Lower lobe of right lung (tissue), 2 donors: ENCODE data around the gene MYO1H. TPM values are rescaled to one million over a fixed set of nuclear protein-coding genes. Genes with fewer than 3 reads are reported as not detected.
"Not testable (repeated sequence)": the region's sequence is repeated elsewhere in the genome, so short reads cannot be mapped to it uniquely, and the experiment has no call there.

ENCODE experiments used
- ATAC-seq, 2 donors: fragments of 200-7000 bp; cut with Tn5 transposase; one replicate each; pipeline ENCODE4 v1.9.1; 2020 to 2022; ENCODE audit warnings: mild to moderate bottlenecking in 2 of 2, moderate library complexity in 2 of 2
- DNase-seq: peaks from one replicate; pipeline ENCODE4 v3.0.0-alpha.2; 2020
- H3K27ac ChIP-seq: fragments of 200-600 bp; one replicate; pipeline ENCODE4 v1.8.0; 2022
- H3K27me3 ChIP-seq: fragments of 200-600 bp; one replicate; pipeline ENCODE4 v1.8.0; 2022; ENCODE audit warnings: low read depth
- H3K36me3 ChIP-seq: fragments of 200-600 bp; one replicate; pipeline ENCODE4 v1.8.0; 2022; ENCODE audit warnings: mild to moderate bottlenecking
- H3K4me1 ChIP-seq: fragments of 200-600 bp; one replicate; pipeline ENCODE4 v1.8.0; 2022
- H3K4me3 ChIP-seq: fragments of 200-600 bp; one replicate; pipeline ENCODE4 v1.8.0; 2022; ENCODE audit warnings: mild to moderate bottlenecking
- H3K9me3 ChIP-seq: fragments of 200-600 bp; one replicate; pipeline ENCODE4 v1.8.0; 2022
- intact Hi-C: fragments of 100-400 bp; cut with DNase I; formaldehyde crosslinking; loops from one replicate; pipeline ENCODE4 v1.11.0; 2022
- total RNA-seq: library from RNA; stranded (reverse); fragmentation: NEBNext Ultra II Directional; extraction: Animal tissue kit (Norgen Biotek cat#: 25700); gene quantifications from one replicate; pipeline ENCODE4 v1.2.1, GENCODE V29; 2021
- TF ChIP-seq, protein P1 (sequence below): fragments of 200-600 bp; IDR thresholded peaks from one replicate; pipeline ENCODE4 v1.8.0; 2022; ENCODE audit warnings: antibody characterized with exemption, mild to moderate bottlenecking
- donor health status: DM: no; HTN: yes; CAD: no; lungs with severe emphysema.

Gene MYO1H
- total RNA-seq, 1 donor from 2014 or later: 0.30 TPM

DNA sequence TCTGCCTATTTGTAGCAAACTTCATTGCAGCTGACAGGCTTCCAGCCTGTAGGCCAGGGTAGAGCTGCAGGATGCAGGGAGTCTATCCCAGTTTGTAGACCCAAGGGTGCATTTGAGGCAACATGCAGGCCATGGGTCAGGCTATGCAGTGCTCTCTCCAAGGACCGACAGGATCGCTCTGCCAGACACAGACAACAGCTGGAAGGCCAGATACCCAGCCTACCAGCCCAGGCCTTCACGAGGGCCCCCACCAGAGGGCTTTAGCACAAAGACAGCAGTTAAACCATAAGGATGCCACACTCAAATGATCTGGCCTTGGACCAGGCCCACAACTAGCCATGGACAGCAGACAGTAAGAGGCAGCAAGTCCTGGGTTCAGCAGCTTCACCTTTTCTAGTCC is 119.1 kb downstream of the MYO1H start:
- Histone ChIP-seq H3K4me3 (no peak overlapping the region), H3K36me3 (peaks cover 64% of the 10 kb centered on the region), H3K9me3 (no peaks in the 10 kb centered on the region), H3K27ac (peak overlapping the region; percentile 67), H3K27me3 (no peaks in the 10 kb centered on the region), H3K4me1 (peaks cover 97% of the 10 kb centered on the region)
- intact Hi-C loops: no loop called here
- ATAC-seq: no peak
- TF ChIP-seq, protein P1, sequence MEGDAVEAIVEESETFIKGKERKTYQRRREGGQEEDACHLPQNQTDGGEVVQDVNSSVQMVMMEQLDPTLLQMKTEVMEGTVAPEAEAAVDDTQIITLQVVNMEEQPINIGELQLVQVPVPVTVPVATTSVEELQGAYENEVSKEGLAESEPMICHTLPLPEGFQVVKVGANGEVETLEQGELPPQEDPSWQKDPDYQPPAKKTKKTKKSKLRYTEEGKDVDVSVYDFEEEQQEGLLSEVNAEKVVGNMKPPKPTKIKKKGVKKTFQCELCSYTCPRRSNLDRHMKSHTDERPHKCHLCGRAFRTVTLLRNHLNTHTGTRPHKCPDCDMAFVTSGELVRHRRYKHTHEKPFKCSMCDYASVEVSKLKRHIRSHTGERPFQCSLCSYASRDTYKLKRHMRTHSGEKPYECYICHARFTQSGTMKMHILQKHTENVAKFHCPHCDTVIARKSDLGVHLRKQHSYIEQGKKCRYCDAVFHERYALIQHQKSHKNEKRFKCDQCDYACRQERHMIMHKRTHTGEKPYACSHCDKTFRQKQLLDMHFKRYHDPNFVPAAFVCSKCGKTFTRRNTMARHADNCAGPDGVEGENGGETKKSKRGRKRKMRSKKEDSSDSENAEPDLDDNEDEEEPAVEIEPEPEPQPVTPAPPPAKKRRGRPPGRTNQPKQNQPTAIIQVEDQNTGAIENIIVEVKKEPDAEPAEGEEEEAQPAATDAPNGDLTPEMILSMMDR: no peak
- DNase-seq: no peak

DNA sequence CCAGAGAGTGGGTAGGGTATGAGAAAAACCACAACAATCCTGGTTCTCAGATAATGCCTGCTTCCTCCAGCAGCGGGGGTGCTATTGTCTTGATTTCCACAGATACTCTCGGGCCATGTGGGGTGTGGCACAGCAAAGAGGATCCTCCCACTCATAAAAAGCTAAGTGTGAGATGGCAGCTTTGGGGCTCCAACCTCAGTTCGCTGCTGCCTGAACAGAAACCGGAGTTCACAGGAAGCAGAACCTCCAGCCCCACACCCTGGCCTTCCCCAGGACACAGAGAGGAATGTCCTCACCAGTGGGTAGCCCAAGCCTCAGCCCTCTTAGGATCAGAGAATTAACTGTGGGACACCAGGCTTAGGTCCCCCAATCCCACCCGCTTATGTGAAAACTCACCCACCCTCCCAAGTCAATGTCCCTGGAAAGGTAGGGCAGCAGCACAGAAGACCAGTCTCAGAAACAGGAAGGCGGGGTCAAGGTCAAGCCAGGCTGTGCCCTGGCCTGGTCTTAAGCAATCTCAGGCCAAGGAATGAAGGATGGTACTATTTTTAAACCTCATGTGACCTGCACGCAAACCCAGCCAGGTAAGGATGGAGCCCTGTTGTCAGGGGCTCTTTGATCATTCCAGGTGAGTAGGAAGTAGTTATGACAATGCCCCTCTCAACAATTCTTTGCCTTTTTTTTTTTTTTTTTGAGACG is 120.4 kb downstream of the MYO1H start:
- peaks cover 93% of the 10 kb centered on the region for H3K4me1 ChIP-seq
- intact Hi-C loops: no loop called here
- ATAC-seq (peak; percentile 9 to 56), DNase-seq (peak; percentile 66)
- no peaks in the 10 kb centered on the region for H3K9me3 ChIP-seq
- peaks cover 70% of the 10 kb centered on the region for H3K36me3 ChIP-seq
- peak overlapping the region; percentile 67 for H3K27ac ChIP-seq
- H3K27me3 ChIP-seq: no peaks in the 10 kb centered on the region
- H3K4me3 ChIP-seq: no peak overlapping the region
- TF ChIP-seq, protein P1: no peak

DNA sequence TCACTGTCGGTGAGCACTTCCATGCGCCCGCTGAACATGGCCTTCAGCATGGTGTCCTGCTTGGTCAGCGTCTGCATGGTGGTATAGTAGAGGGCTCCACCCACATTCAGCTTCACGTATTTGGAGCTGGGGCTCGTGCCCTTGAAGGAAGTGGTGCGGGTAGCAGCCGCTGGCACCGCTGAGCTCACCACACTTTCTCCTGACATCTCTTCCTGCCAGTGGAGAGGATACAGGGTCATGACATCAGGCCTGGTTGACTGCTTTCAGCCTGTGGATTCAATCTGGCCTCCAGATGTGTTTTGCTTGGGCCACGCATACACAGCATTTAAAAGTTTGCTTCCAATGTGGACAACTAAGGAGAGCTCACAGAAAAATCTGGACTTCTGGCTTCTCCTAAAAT is 121.8 kb downstream of the MYO1H start:
- TF ChIP-seq, protein P1: no peak
- no peaks in the 10 kb centered on the region for H3K27me3 ChIP-seq
- ATAC-seq (no peak), DNase-seq (no peak)
- H3K27ac ChIP-seq: no peak overlapping the region
- peaks cover 78% of the 10 kb centered on the region for H3K36me3 ChIP-seq
- intact Hi-C loops: no loop called here
- peaks cover 88% of the 10 kb centered on the region for H3K4me1 ChIP-seq
- no peaks in the 10 kb centered on the region for H3K9me3 ChIP-seq
- H3K4me3 ChIP-seq: no peak overlapping the region

DNA sequence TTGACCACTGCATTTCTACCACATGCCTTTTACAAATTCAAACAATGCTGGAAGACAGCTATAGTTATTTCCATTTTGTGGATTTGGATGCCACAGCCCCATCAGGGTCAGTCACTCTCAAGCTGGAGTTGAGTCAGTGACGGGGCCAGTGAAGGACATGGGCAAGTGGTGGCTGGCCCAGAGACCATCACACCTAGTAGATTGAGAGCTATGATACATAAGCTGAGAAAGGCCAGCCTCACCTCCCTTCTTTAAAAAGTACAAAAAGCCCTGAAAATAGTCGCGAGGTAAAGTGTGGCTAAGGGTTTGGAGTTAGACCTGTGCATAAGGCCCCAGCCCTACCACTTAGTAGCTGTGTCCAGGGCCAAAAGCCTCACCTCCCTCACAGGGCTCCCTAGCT is 125.3 kb downstream of the MYO1H start:
- Histone ChIP-seq H3K27me3 (no peaks in the 10 kb centered on the region), H3K27ac (no peak overlapping the region), H3K4me3 (no peak overlapping the region), H3K9me3 (no peaks in the 10 kb centered on the region), H3K36me3 (peaks cover 48% of the 10 kb centered on the region), H3K4me1 (peaks cover 73% of the 10 kb centered on the region)
- intact Hi-C loops: no loop called here
- TF ChIP-seq, protein P1: no peak
- no peak for ATAC-seq
- DNase-seq: no peak

DNA sequence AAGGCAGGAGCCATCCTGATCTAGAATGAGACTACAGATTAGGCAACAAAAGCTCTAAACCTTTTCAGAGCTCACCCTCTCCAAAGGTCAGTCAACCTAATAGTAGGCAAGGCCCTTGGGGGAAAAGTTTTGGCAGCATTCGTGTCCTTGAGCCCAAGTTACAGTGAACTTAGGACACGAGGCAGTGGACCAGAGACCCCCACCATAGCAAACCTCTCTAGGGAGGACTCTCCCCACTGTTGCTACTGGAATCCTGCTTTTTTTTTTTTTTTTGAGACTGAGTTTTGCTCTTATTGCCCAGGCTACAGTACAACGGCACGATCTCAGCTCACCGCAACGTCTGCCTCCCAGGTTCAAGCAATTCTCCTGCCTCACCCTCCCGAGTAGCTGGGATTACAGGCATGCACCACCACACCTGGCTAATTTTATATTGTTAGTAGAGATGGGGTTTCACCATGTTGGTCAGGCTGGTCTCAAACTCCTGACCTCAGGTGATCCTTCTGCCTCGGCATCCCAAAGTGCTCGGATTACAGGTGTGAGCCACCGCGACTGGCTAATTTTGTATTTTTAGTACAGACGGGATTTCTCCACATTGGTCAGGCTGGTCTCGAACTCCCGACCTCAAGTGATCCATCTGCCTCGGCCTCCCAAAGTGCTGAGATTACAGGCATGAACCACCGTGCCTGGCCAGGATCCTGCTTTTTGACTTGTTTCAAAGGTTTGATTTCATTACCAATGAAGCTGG is 126.0 kb downstream of the MYO1H start:
- H3K4me1 ChIP-seq: peaks cover 75% of the 10 kb centered on the region
- H3K27me3 ChIP-seq, ATAC-seq, H3K9me3 ChIP-seq, H3K4me3 ChIP-seq, intact Hi-C loops, DNase-seq, H3K27ac ChIP-seq: not testable (repeated sequence)
- H3K36me3 ChIP-seq: peaks cover 41% of the 10 kb centered on the region

DNA sequence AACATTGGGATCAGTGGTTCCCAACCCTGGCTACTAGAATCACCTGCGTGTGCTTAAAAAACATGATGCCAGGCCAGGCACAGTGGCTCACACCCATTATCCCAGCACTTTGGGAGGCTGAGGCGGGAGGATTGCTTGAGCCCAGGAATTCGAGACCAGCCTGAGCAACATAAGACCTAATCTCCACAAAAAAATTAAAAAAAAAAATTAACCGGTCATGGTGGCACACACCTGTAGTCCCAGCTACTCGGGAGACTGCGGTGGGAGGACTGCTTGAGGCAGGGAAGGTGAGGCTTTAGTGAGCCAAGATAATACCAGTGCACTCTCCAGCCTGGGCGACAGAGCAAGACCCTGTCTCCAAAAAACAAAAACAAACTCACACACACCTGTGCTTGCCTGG is 127.4 kb downstream of the MYO1H start:
- no peak for ATAC-seq
- TF ChIP-seq, protein P1: no peak
- Histone ChIP-seq H3K9me3 (no peaks in the 10 kb centered on the region), H3K27ac (no peak overlapping the region), H3K36me3 (peaks cover 27% of the 10 kb centered on the region), H3K4me1 (peaks cover 65% of the 10 kb centered on the region), H3K4me3 (peak overlapping the region; percentile 99), H3K27me3 (no peaks in the 10 kb centered on the region)
- intact Hi-C loops: no loop called here
- DNase-seq: no peak
